ENCODE data around the gene SLC12A8.

The SLC12A8 gene

DNA sequence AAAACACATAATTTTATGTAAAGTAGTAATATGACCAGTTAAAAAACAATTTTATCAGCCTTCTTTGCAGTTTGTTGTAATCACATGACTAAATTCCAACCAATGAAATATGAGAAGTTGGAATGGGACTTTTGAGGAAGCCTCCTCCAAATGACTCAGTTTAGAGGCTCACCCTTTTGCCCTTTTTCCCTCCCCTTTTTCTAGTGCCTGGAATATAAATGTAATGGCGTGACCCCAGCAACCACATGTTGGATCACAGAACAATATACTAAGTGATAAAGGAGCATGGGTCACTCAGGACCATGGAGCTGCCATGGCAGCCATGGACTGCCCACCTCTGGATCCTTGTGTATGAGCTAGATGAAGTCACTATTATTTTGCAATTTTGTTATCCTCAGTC lies 107.9 kb downstream of the SLC12A8 start:
- H3K4me3 ChIP-seq (ENCODE audit: low read depth, low read length) = no peak overlapping the region
- in situ Hi-C loops (cut with HindIII; ENCODE audit: low pct_ligation_motif_present, low sequenced_read_pairs) = no loop called here

DNA sequence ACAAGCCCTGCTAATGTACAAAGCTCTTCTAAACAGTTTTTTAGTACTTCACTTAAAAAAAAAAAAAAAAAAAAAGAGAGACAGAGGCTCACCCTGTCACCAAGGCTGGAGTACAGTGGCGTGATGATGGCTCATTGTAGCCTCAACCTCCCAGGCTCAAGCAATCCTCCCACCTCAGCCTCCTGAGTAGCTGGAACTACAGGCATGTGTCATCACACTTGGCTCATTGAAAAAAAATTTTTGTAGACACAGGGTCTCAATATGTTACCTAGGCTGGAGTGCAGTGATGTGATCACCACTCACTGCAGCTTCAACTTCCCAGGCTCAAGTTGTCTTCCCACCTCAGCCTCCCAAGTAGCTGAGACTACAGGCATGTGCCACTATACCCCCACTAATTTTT lies 109.1 kb downstream of the SLC12A8 start:
- H3K4me3 ChIP-seq (ENCODE audit: low read depth, low read length) = no peak overlapping the region
- in situ Hi-C loops (cut with HindIII; ENCODE audit: low pct_ligation_motif_present, low sequenced_read_pairs) = no loop called here
- TF ChIP-seq, protein P1, sequence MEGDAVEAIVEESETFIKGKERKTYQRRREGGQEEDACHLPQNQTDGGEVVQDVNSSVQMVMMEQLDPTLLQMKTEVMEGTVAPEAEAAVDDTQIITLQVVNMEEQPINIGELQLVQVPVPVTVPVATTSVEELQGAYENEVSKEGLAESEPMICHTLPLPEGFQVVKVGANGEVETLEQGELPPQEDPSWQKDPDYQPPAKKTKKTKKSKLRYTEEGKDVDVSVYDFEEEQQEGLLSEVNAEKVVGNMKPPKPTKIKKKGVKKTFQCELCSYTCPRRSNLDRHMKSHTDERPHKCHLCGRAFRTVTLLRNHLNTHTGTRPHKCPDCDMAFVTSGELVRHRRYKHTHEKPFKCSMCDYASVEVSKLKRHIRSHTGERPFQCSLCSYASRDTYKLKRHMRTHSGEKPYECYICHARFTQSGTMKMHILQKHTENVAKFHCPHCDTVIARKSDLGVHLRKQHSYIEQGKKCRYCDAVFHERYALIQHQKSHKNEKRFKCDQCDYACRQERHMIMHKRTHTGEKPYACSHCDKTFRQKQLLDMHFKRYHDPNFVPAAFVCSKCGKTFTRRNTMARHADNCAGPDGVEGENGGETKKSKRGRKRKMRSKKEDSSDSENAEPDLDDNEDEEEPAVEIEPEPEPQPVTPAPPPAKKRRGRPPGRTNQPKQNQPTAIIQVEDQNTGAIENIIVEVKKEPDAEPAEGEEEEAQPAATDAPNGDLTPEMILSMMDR (IDR thresholded peaks at IDR 0.05; ENCODE audit: low read depth, low read length, missing control alignments) = no peak
- no peak for DNase-seq
- no peak overlapping the region for H3K27ac ChIP-seq
- H3K27me3 ChIP-seq (replicated peaks) = no peaks in the 10 kb centered on the region
- no peaks in the 10 kb centered on the region for H3K36me3 ChIP-seq (replicated peaks)

More for the DNA sequence above, 107.9 kb downstream of the SLC12A8 start:
- H3K27me3 ChIP-seq (replicated peaks) = no peaks in the 10 kb centered on the region
- TF ChIP-seq, protein P1 (IDR thresholded peaks at IDR 0.05; ENCODE audit: low read depth, low read length, missing control alignments) = no peak
- H3K27ac ChIP-seq = no peak overlapping the region
- DNase-seq = no peak
- H3K36me3 ChIP-seq (replicated peaks) = no peaks in the 10 kb centered on the region

DNA sequence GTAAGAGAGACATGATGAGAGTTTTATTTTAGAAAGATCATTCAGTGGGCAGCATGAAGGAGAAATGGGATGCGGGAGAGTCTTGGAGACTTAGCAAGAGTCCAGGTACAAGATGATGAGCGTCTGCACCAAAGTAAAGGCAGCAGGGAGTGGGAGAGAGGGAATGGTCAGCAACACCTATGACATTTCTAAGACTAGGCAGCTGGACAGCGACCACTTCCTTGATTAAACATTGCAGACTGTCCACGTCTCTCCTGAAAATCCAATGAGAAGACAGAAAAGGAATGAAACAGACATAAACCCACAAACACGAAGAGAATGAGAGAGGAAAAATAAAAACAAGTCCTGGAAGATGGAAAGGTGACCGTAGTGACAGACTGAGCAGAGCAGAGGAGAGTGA lies 110.1 kb downstream of the SLC12A8 start:
- DNase-seq = no peak
- in situ Hi-C loops (cut with HindIII; ENCODE audit: low pct_ligation_motif_present, low sequenced_read_pairs) = no loop called here
- TF ChIP-seq, protein P1 (IDR thresholded peaks at IDR 0.05; ENCODE audit: low read depth, low read length, missing control alignments) = no peak
- Histone ChIP-seq H3K27ac (no peak overlapping the region), H3K27me3 (replicated peaks) (no peaks in the 10 kb centered on the region), H3K36me3 (replicated peaks) (no peaks in the 10 kb centered on the region), H3K4me3 (ENCODE audit: low read depth, low read length) (no peak overlapping the region)

DNA sequence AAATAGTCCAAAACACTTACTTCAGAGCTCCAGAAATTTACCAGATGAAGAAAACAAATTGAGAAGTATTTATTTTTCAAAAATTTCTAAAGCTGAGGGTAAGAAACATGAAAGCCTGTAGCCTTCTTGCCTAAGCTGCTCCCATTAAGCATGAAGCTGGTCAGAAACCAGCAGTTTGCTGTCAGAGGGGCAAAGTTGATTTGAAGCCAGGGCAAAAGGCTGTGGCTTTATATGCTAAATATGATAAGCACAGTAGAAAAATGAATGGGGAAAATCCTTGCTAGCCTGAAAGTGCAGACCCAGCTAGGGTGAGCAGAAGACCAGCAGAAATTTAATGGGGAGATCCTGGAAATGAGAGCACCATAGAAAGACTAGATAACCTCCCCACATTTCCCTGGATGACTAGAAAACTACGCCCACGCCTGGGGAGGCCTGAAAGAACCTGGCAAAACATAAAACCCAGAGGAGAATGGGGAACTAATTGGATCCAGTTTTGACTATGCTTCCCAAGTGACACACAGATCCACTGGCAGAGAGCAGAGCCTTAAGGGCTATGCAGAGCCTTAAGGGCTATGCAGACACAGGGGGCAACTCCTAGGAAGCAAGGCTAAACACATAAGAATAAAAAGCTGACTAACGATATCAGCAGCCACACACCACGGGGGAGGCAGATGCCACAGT lies 113.8 kb downstream of the SLC12A8 start:
- H3K4me3 ChIP-seq (ENCODE audit: low read depth, low read length) = no peak overlapping the region
- no peak overlapping the region for H3K27ac ChIP-seq
- in situ Hi-C loops (cut with HindIII; ENCODE audit: low pct_ligation_motif_present, low sequenced_read_pairs) = no loop called here
- H3K36me3 ChIP-seq (replicated peaks) = no peaks in the 10 kb centered on the region
- DNase-seq = no peak
- TF ChIP-seq, protein P1 (IDR thresholded peaks at IDR 0.05; ENCODE audit: low read depth, low read length, missing control alignments) = no peak
- no peaks in the 10 kb centered on the region for H3K27me3 ChIP-seq (replicated peaks)

DNA sequence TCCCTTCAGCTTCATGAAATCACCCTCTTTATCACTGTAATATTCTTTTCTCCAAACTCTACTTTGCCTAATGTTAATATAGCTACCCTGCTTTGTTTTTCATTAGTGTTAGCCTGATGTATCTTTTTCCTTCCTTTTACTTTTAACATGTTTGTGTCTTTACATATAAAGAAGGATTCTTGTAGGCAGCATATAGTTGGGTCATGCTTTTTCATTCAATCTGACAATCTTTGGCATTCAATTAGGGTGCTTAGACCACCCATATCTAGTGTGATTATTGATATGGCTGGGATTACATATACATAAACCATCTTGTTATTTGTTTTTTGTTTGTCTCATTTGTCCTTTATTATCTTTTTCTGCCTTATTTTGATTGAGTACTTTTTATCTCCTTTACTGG lies 121.9 kb downstream of the SLC12A8 start:
- Histone ChIP-seq H3K4me3 (ENCODE audit: low read depth, low read length) (no peak overlapping the region), H3K27me3 (replicated peaks) (no peaks in the 10 kb centered on the region), H3K36me3 (replicated peaks) (no peaks in the 10 kb centered on the region), H3K27ac (no peak overlapping the region)
- in situ Hi-C loops (cut with HindIII; ENCODE audit: low pct_ligation_motif_present, low sequenced_read_pairs) = no loop called here
- no peak for DNase-seq
- TF ChIP-seq, protein P1 (IDR thresholded peaks at IDR 0.05; ENCODE audit: low read depth, low read length, missing control alignments) = no peak
